GM12892 (cell line): ENCODE measurements around the gene FAR2.

Source experiments
- POLR2A ChIP-seq: IDR thresholded peaks from 2 replicates; pipeline ENCODE4 v1.6.1; 2011; ENCODE audit warnings: low read depth, low read length, control low read depth
- POLR2AphosphoS5 ChIP-seq: IDR thresholded peaks from 2 replicates; pipeline ENCODE4 v1.6.1; 2011; ENCODE audit warnings: low read depth, low read length, control low read depth
- TAF1 ChIP-seq: IDR thresholded peaks from 2 replicates; pipeline ENCODE4 v1.6.1; 2011; ENCODE audit warnings: low read depth, mild to moderate bottlenecking, control low read depth, low read length, borderline replicate concordance

GRCh38 chr12:29226616-29227015 is 77.5 kb downstream of the FAR2 start:
- TF ChIP-seq POLR2A (no peak), POLR2AphosphoS5 (no peak), TAF1 (no peak)
